RKO (cell line): ENCODE results near the gene ONECUT1.

Experiments used
- DNase-seq: peaks from one replicate; pipeline ENCODE4 v3.0.0-alpha.2; 2016; ENCODE audit warnings: low spot score

ONECUT1 gene

GRCh38 chr15:52782514-52782913 is 7.6 kb downstream of the ONECUT1 start:
- no peak for DNase-seq

- peak; percentile 54 for DNase-seq
Observed at GRCh38 chr15:52780172-52780980, 9.8 kb downstream of the ONECUT1 start.

DNA sequence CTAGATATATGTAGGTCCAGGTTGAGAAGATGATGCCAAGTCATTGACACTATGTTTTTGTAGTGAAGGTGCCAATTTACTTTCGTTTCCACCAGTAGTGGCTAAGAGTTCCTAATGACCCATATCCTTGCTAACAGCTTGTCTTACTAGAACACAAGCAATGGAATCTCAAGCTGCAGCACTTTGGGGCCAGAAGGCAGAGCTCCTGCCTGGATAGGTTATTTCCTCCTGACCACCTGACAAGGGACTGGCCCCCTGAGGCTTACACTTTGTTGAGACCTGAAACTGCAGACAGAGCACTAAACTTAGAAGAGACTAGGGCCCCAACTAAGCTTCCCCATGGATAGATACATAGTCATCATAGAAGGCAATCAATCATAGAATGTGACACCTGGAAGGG is 11.7 kb downstream of the ONECUT1 start:
- no peak for DNase-seq

DNA sequence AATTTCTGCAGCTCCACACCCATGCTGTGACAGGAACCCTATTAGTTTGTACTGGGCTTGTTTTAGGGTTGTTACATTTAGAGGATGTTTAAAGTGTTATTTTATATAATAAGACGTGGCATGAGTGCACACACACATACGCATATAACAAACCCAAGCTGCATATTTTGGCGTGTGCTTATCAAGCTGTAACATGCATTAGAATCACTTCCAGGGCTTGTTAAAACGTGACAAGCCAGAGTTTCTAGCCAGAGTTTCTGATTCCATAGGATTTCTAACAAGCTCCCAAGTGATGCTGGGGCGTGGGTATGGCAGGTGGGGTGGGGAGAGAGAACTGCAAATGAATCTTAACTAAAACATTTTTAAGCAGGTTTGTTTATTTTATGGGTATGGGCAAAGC is 17.4 kb downstream of the ONECUT1 start:
- no peak for DNase-seq

- peak; percentile 24 for DNase-seq
Observed at GRCh38 chr15:52765785-52766184, 24.4 kb downstream of the ONECUT1 start.

DNA sequence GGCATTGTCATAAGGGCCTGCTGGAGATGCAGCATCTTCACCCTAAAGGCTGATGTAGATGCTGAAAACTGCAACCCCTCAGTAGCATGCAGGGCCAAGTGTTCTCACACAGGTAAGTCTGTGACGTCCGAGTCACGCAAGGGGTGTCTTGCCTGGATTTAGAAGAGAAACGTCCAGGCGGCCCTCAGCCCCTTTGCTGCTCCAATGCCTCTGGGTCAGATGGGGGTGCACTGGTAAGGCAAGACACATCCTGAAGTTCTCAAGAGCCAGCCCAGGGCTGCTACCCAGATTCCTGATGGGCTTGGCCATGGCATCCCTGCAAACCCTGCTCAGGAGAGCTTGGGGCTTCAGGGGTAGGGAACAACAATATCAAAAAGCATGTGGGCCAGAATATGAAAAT is 25.4 kb downstream of the ONECUT1 start:
- no peak for DNase-seq

GRCh38 chr15:52762621-52763020 is 27.5 kb downstream of the ONECUT1 start:
- no peak for DNase-seq

DNA sequence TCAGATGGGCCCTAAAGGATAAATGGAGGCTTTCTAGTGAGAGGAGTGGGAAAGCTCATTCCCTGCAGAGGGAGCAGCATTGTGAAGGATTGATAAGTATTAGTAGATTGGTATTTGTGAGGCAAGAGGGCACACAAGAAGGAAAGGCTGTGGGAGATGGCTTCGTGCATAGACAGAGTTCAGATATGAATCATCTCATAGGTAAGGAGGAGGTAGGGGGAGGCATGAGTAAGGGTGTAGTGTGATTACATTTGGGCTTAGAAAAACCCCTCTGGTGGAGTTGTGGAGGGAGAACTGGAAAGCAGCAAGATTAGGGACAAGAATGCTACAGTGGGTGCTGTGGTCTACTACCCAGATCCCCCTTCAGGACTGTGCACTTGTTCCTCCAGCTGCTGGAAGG is 29.6 kb downstream of the ONECUT1 start:
- DNase-seq: no peak

DNA sequence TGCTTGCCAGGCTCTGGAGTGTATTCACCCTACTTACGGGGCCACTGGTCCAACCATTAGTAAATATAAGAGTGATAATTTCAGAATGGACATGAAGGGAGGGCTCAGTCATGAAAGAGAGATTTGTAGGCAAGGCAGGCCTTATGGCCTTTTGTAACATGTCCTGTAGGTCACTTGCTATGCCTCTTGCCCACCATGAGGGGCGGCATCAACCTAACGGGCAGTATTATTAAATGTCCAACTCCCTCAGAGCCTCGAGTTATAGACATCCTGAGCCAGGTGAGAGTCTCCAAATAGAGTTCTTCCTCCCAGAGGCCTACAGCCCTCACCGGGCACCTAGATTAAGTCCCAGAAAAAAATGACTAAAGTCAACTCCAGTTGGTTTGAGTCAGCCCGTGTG is 30.2 kb downstream of the ONECUT1 start:
- no peak for DNase-seq

- DNase-seq: no peak
Observed at GRCh38 chr15:52757496-52757895, 32.6 kb downstream of the ONECUT1 start.

DNA sequence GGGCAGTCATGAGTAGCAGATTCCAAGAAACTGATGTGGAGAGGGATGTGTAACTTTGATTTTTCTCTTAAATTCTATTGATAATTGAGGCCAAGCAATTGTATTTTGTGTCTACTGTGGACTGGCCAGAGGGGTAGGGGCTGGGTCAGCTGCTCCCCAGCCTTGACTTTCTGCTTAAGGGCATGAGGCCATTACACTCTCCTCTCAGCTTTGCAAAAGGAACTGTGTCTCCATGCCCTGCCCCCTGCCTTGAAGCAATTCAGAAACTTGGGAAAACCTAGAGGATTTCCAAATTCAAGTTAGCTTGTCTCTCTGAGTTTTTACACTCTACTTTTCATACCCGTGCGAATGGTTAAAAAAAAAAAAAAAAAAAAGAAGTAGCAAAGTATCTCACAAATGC is 38.6 kb downstream of the ONECUT1 start:
- no peak for DNase-seq

DNA sequence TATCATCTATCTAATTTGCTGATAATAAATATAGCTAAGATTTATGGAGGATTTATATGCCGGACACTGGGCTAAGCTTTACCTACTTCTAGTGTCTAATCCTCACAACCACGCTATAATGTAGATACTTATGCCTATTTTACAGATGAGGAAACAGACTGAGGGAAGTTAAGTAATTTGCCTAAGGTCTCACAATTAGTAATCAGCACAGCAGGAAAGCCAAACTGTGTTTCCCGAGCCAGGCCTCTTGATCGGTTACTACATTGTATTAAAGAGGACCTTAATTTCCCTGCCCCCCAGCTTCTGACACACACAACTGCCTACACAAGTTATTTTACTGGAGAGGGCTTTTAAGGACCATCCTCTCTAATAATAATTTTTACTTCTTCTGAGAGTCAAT is 40.9 kb downstream of the ONECUT1 start:
- DNase-seq: no peak

GRCh38 chr15:52746162-52746757 is 43.9 kb downstream of the ONECUT1 start:
- no peak for DNase-seq

- DNase-seq: no peak
Observed at GRCh38 chr15:52745326-52746161, 44.6 kb downstream of the ONECUT1 start.

DNA sequence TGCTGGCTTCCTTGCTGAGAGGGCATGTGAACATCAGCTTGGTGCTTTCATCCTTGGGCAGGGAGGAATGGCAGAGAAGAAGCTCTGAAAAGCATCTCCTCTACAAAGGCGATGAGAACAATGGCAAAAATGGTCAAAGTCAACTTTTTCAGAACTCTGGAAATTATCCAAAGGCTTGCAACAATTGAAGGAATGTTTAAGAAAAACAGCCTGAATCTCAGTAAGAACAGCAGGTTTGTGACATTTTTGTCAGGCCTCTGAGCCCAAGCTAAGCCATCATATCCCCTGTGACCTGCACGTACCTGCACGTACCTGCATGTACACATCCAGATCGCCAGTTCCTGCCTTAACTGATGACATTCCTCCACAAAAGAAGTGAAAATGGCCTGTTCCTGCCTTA is 51.8 kb downstream of the ONECUT1 start:
- no peak for DNase-seq

GRCh38 chr15:52737720-52738119 is 52.4 kb downstream of the ONECUT1 start:
- DNase-seq: no peak

DNA sequence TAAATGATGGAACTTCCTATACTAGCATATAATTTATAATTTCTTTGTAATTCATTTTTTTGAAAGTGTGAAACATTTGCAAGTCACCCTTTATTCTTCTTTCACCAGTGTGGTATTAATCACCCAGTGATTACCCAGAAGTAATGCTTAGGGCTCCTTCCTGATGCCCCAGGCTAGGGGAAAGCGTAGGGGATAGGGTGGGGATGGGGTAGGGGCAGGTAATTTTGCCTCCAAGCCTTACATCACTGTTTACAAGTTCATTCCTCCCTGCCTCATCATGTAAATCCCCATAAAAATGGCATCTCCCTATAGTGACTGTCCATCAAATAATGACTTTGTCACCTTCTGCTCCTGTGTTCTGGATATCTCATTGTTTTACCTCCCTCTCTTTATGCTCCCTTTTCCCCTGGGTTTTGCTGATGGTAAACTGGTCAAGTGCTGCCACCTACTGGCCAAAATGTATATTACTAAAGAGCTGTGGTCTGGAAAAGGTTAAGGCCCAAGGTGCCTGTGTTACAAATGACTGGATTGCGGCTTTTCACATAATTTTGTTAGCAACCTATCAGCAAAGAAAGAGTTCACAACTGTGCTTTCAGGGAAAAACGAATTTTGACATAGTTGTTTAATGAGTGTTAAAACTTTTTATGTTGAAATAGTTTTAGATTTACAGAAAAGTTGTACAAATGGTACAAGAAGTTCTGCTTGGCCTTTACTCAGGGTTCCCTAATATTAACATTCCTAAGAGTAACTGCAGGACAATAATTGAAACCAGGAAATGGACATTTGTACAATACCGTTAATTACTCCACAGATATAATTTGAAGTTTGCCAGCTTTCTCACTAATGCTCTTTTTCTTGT is 54.7 kb downstream of the ONECUT1 start:
- DNase-seq: peak; percentile 77

- DNase-seq: no peak
Observed at GRCh38 chr15:52734329-52734728, 55.8 kb downstream of the ONECUT1 start.

DNA sequence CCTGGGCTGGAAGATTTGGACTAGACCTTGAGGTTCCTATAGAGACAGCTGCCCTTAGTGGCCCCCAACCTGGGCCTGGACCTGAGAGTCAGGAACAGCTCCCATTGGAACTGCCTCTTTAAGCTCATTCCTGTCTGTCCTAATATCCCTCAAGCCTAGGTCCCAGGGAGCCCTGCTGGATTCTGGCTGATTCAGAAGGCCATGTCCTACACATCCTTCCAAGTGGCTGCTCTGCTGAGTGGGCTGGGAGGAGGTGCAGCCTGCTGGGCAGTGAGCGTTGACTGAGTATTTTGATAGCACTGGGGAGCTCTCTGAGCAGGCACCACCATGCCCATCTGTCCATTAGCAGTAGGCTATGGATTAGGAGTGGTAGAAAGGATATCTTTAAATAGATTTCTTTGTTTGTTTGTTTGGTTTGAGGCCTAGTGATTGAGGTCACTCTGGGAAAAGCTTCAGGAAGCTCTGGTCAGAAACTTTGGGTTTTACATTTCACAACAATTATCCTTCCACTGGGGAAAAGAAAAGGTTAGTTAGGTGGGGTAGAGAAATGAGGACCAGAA is 56.4 kb downstream of the ONECUT1 start:
- no peak for DNase-seq

- no peak for DNase-seq
Observed at GRCh38 chr15:52733088-52733487, 57.0 kb downstream of the ONECUT1 start.

GRCh38 chr15:52732551-52732950 is 57.6 kb downstream of the ONECUT1 start:
- no peak for DNase-seq
